Activated B cell treated with CpG ODN at 0.5 μM for 24 hours (primary cell): Measurements from ENCODE around the gene AREG. TPM values are rescaled to one million over a fixed set of nuclear protein-coding genes. Genes with fewer than 3 reads are reported as not detected.

Source experiments
- ATAC-seq: fragments of 200-7000 bp; cut with Tn5 transposase; one replicate; pipeline ENCODE4 v1.10.0; 2021; ENCODE audit warnings: low read depth, mild to moderate bottlenecking, moderate library complexity
- CTCF ChIA-PET: fragments of 350-600 bp; sonication (Branson Sonifier 250); formaldehyde crosslinking; loops from one replicate; lab custom pipeline; 2021; ENCODE audit warnings: antibody characterized with exemption; lab: Charles Lee
- POLR2A ChIA-PET: fragments of 350-600 bp; sonication (Branson Sonifier 250); formaldehyde crosslinking; loops from one replicate; lab custom pipeline; 2021; ENCODE audit warnings: antibody characterized with exemption; lab: Charles Lee
- DNase-seq: peaks from one replicate; pipeline ENCODE4 v3.0.0; 2022
- H3K27ac Mint-ChIP-seq: one replicate; pipeline ENCODE4 v1.8.0; 2020; ENCODE audit warnings: mixed read lengths
- H3K27me3 Mint-ChIP-seq: one replicate; pipeline ENCODE4 v1.8.0; 2021; ENCODE audit warnings: mixed read lengths
- H3K36me3 Mint-ChIP-seq: one replicate; pipeline ENCODE4 v1.8.0; 2021; ENCODE audit warnings: low read depth, mixed read lengths
- H3K4me1 Mint-ChIP-seq: one replicate; pipeline ENCODE4 v1.8.0; 2021; ENCODE audit warnings: mixed read lengths
- H3K4me3 Mint-ChIP-seq: one replicate; pipeline ENCODE4 v1.8.0; 2020; ENCODE audit warnings: mild to moderate bottlenecking, mixed read lengths
- H3K9me3 Mint-ChIP-seq: one replicate; pipeline ENCODE4 v1.8.0; 2020; ENCODE audit warnings: mixed read lengths
- intact Hi-C: fragments of 100-400 bp; cut with micrococcal nuclease; formaldehyde crosslinking; loops from one replicate; pipeline ENCODE4 v1.15.1; 2024
- total RNA-seq: library from RNA; stranded (reverse); gene quantifications from 2 replicates; pipeline ENCODE4 v1.2.3, GENCODE V29; 2022
- TF ChIP-seq, protein P1 (sequence below): fragments of 200-600 bp; IDR thresholded peaks from one replicate; pipeline ENCODE4 v1.8.0; 2022; ENCODE audit warnings: antibody characterized with exemption, mild to moderate bottlenecking

AREG gene
- total RNA-seq, 1 donor from 2014 or later = 2.1 TPM

DNA sequence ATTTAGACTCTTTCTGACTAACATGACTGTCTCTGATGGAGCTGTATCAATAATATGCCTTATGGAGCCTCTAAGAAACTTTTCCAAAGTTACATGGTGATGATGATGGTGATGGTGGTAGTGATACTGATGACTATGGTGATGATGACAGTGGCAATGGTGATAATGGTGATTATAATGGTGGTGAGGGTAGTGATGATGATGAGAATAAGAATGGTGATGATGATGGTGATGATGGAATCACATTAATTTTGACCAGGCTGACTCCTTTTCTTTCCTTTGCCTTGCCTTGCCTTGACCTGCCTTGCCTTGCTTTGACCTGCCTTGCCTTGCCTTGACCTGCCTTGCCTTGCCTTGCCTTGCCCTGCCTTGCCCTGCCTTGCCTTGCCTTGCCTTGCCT is 31.7 kb upstream of the AREG start:
- TF ChIP-seq, protein P1, sequence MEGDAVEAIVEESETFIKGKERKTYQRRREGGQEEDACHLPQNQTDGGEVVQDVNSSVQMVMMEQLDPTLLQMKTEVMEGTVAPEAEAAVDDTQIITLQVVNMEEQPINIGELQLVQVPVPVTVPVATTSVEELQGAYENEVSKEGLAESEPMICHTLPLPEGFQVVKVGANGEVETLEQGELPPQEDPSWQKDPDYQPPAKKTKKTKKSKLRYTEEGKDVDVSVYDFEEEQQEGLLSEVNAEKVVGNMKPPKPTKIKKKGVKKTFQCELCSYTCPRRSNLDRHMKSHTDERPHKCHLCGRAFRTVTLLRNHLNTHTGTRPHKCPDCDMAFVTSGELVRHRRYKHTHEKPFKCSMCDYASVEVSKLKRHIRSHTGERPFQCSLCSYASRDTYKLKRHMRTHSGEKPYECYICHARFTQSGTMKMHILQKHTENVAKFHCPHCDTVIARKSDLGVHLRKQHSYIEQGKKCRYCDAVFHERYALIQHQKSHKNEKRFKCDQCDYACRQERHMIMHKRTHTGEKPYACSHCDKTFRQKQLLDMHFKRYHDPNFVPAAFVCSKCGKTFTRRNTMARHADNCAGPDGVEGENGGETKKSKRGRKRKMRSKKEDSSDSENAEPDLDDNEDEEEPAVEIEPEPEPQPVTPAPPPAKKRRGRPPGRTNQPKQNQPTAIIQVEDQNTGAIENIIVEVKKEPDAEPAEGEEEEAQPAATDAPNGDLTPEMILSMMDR = no peak
- H3K27me3 Mint-ChIP-seq = peaks cover 5% of the 10 kb centered on the region
- ATAC-seq (no peak), DNase-seq (no peak)
- H3K9me3 Mint-ChIP-seq = no peaks in the 10 kb centered on the region
- H3K36me3 Mint-ChIP-seq = no peaks in the 10 kb centered on the region
- H3K4me1 Mint-ChIP-seq = no peaks in the 10 kb centered on the region
- intact Hi-C loops = no loop called here
- CTCF ChIA-PET = no interaction called here
- no peak overlapping the region for H3K27ac Mint-ChIP-seq
- POLR2A ChIA-PET = no interaction called here
- no peak overlapping the region for H3K4me3 Mint-ChIP-seq

- intact Hi-C loops = no loop called here
- ChIA-PET POLR2A (no interaction called here), CTCF (no interaction called here)
- Mint-ChIP-seq H3K27me3 (peaks cover 5% of the 10 kb centered on the region), H3K27ac (no peak overlapping the region), H3K4me1 (no peaks in the 10 kb centered on the region), H3K9me3 (no peaks in the 10 kb centered on the region), H3K36me3 (no peaks in the 10 kb centered on the region), H3K4me3 (no peak overlapping the region)
- TF ChIP-seq, protein P1 = no peak
- DNase-seq = no peak
- ATAC-seq = no peak
Measured at GRCh38 chr4:74414149-74414809, 30.7 kb upstream of the AREG start.

DNA sequence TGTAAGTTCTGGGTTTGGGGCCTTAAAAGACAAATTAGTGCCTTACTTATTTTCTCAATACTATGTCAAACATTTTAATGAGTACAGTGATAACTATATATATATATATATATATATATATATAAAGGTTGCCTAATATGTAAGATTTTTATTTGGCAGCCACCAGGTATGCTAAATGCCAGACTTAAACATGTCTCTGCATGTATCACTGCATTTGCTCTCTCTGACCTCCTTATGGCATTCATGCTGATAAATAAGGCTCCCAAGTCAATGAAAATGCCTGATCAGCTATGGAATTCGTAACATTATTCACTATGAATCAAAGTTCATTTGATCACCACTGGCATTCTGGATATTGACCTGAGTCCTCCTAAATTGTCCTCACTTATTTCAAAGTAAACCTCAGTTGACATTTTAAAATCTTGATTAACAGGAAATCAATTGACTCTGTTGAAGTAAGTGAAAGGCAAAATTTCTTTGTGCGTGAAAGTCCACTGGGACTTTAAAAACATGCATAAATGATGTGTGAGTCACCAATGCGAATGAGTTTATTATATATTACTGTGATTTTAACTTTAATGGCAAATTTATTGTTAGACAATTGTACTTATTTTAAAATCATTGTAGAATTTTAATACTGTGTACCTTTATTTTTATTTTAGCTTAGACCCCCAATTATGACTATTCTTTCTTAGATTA is 29.2 kb upstream of the AREG start:
- intact Hi-C loops = no loop called here
- no peak overlapping the region for H3K27ac Mint-ChIP-seq
- H3K4me3 Mint-ChIP-seq = no peak overlapping the region
- ChIA-PET CTCF (no interaction called here), POLR2A (interaction anchor here (0.6 kb wide), 1 partner anchor 8 kb away, joined by 3 read pairs; no protein-coding TSS in a partner anchor)
- no peaks in the 10 kb centered on the region for H3K4me1 Mint-ChIP-seq
- H3K27me3 Mint-ChIP-seq = peaks cover 5% of the 10 kb centered on the region
- no peaks in the 10 kb centered on the region for H3K9me3 Mint-ChIP-seq
- no peaks in the 10 kb centered on the region for H3K36me3 Mint-ChIP-seq
- ATAC-seq = no peak
- DNase-seq = no peak
- TF ChIP-seq, protein P1 = no peak

- ATAC-seq = no peak
- no peak for DNase-seq
- no peaks in the 10 kb centered on the region for H3K36me3 Mint-ChIP-seq
- TF ChIP-seq, protein P1 = no peak
- ChIA-PET CTCF (interaction anchor here (0.9 kb wide), 1 partner anchor 39 kb away, joined by 3 read pairs; no protein-coding TSS in a partner anchor), POLR2A (no interaction called here)
- H3K27me3 Mint-ChIP-seq = peaks cover 7% of the 10 kb centered on the region
- H3K27ac Mint-ChIP-seq = no peak overlapping the region
- no peak overlapping the region for H3K4me3 Mint-ChIP-seq
- H3K4me1 Mint-ChIP-seq = no peaks in the 10 kb centered on the region
- no peaks in the 10 kb centered on the region for H3K9me3 Mint-ChIP-seq
- intact Hi-C loops = no loop called here
Measured at GRCh38 chr4:74418063-74418670, 26.8 kb upstream of the AREG start.

- TF ChIP-seq, protein P1 = no peak
- H3K27ac Mint-ChIP-seq = no peak overlapping the region
- ChIA-PET CTCF (no interaction called here), POLR2A (no interaction called here)
- H3K9me3 Mint-ChIP-seq = no peaks in the 10 kb centered on the region
- no peak for DNase-seq
- H3K27me3 Mint-ChIP-seq = peaks cover 5% of the 10 kb centered on the region
- intact Hi-C loops = no loop called here
- no peak for ATAC-seq
- no peaks in the 10 kb centered on the region for H3K4me1 Mint-ChIP-seq
- no peak overlapping the region for H3K4me3 Mint-ChIP-seq
- no peaks in the 10 kb centered on the region for H3K36me3 Mint-ChIP-seq
Measured at GRCh38 chr4:74420863-74421262, 24.1 kb upstream of the AREG start.
